ENCODE measurements around the gene AFG1L.

Gene AFG1L

GRCh38 chr6:108341372-108341771, 46.5 kb downstream of the AFG1L start:
- H3K36me3 ChIP-seq (ENCODE audit: insufficient read depth, low read length): no peaks in the 10 kb centered on the region
- H3K9me3 ChIP-seq (ENCODE audit: low read length): no peaks in the 10 kb centered on the region
- peaks cover 11% of the 10 kb centered on the region for H3K4me1 ChIP-seq (ENCODE audit: insufficient read depth, low read length)
- H2AFZ ChIP-seq (ENCODE audit: low read depth, low read length): no peak overlapping the region
- no peaks in the 10 kb centered on the region for H3K27me3 ChIP-seq (ENCODE audit: insufficient read depth, low read length)
- H3K4me3 ChIP-seq (ENCODE audit: low read length): no peak overlapping the region

- Histone ChIP-seq H3K27me3 (ENCODE audit: insufficient read depth, low read length) (no peaks in the 10 kb centered on the region), H3K4me1 (ENCODE audit: insufficient read depth, low read length) (peaks cover under 1% of the 10 kb centered on the region), H3K4me3 (ENCODE audit: low read length) (no peak overlapping the region), H2AFZ (ENCODE audit: low read depth, low read length) (no peak overlapping the region), H3K9me3 (ENCODE audit: low read length) (no peaks in the 10 kb centered on the region), H3K36me3 (ENCODE audit: insufficient read depth, low read length) (no peaks in the 10 kb centered on the region)
Observed at GRCh38 chr6:108343894-108344293, 49.0 kb downstream of the AFG1L start.

GRCh38 chr6:108348655-108349349, 53.9 kb downstream of the AFG1L start:
- Histone ChIP-seq H3K36me3 (ENCODE audit: insufficient read depth, low read length) (no peaks in the 10 kb centered on the region), H3K27me3 (ENCODE audit: insufficient read depth, low read length) (no peaks in the 10 kb centered on the region), H2AFZ (ENCODE audit: low read depth, low read length) (no peak overlapping the region), H3K4me1 (ENCODE audit: insufficient read depth, low read length) (no peaks in the 10 kb centered on the region), H3K9me3 (ENCODE audit: low read length) (no peaks in the 10 kb centered on the region), H3K4me3 (ENCODE audit: low read length) (no peak overlapping the region)

- Histone ChIP-seq H2AFZ (ENCODE audit: low read depth, low read length) (no peak overlapping the region), H3K27me3 (ENCODE audit: insufficient read depth, low read length) (no peaks in the 10 kb centered on the region), H3K4me1 (ENCODE audit: insufficient read depth, low read length) (no peaks in the 10 kb centered on the region), H3K36me3 (ENCODE audit: insufficient read depth, low read length) (no peaks in the 10 kb centered on the region), H3K9me3 (ENCODE audit: low read length) (no peaks in the 10 kb centered on the region), H3K4me3 (ENCODE audit: low read length) (no peak overlapping the region)
Observed at GRCh38 chr6:108350528-108350927, 55.7 kb downstream of the AFG1L start.

GRCh38 chr6:108353853-108354252, 59.0 kb downstream of the AFG1L start:
- Histone ChIP-seq H2AFZ (ENCODE audit: low read depth, low read length) (no peak overlapping the region), H3K4me3 (ENCODE audit: low read length) (no peak overlapping the region), H3K36me3 (ENCODE audit: insufficient read depth, low read length) (no peaks in the 10 kb centered on the region)

GRCh38 chr6:108355120-108355519, 60.3 kb downstream of the AFG1L start:
- Histone ChIP-seq H3K4me1 (ENCODE audit: insufficient read depth, low read length) (peaks cover 3% of the 10 kb centered on the region), H3K27me3 (ENCODE audit: insufficient read depth, low read length) (no peaks in the 10 kb centered on the region), H3K4me3 (ENCODE audit: low read length) (no peak overlapping the region), H3K36me3 (ENCODE audit: insufficient read depth, low read length) (no peaks in the 10 kb centered on the region), H2AFZ (ENCODE audit: low read depth, low read length) (no peak overlapping the region), H3K9me3 (ENCODE audit: low read length) (peaks cover 2% of the 10 kb centered on the region)

More at GRCh38 chr6:108353853-108354252, 59.0 kb downstream of the AFG1L start:
- Histone ChIP-seq H3K27me3 (ENCODE audit: insufficient read depth, low read length) (no peaks in the 10 kb centered on the region), H3K4me1 (ENCODE audit: insufficient read depth, low read length) (peaks cover 3% of the 10 kb centered on the region), H3K9me3 (ENCODE audit: low read length) (peaks cover 2% of the 10 kb centered on the region)

GRCh38 chr6:108355890-108356289, 61.0 kb downstream of the AFG1L start:
- Histone ChIP-seq H3K27me3 (ENCODE audit: insufficient read depth, low read length) (no peaks in the 10 kb centered on the region), H3K4me1 (ENCODE audit: insufficient read depth, low read length) (peaks cover 3% of the 10 kb centered on the region), H3K36me3 (ENCODE audit: insufficient read depth, low read length) (no peaks in the 10 kb centered on the region), H3K9me3 (ENCODE audit: low read length) (peaks cover 2% of the 10 kb centered on the region), H2AFZ (ENCODE audit: low read depth, low read length) (no peak overlapping the region), H3K4me3 (ENCODE audit: low read length) (no peak overlapping the region)

- Histone ChIP-seq H2AFZ (ENCODE audit: low read depth, low read length) (no peak overlapping the region), H3K27me3 (ENCODE audit: insufficient read depth, low read length) (no peaks in the 10 kb centered on the region), H3K4me1 (ENCODE audit: insufficient read depth, low read length) (peaks cover 27% of the 10 kb centered on the region), H3K36me3 (ENCODE audit: insufficient read depth, low read length) (no peaks in the 10 kb centered on the region), H3K9me3 (ENCODE audit: low read length) (peaks cover 2% of the 10 kb centered on the region), H3K4me3 (ENCODE audit: low read length) (no peak overlapping the region)
Observed at GRCh38 chr6:108359901-108360882, 65.3 kb downstream of the AFG1L start.

- H3K4me3 ChIP-seq (ENCODE audit: low read length): no peak overlapping the region
- H3K9me3 ChIP-seq (ENCODE audit: low read length): peaks cover 2% of the 10 kb centered on the region
- H2AFZ ChIP-seq (ENCODE audit: low read depth, low read length): no peak overlapping the region
- H3K4me1 ChIP-seq (ENCODE audit: insufficient read depth, low read length): peaks cover 34% of the 10 kb centered on the region
- no peaks in the 10 kb centered on the region for H3K36me3 ChIP-seq (ENCODE audit: insufficient read depth, low read length)
- H3K27me3 ChIP-seq (ENCODE audit: insufficient read depth, low read length): no peaks in the 10 kb centered on the region
Observed at GRCh38 chr6:108360919-108361311, 66.1 kb downstream of the AFG1L start.

GRCh38 chr6:108361312-108361932, 66.6 kb downstream of the AFG1L start:
- Histone ChIP-seq H2AFZ (ENCODE audit: low read depth, low read length) (no peak overlapping the region), H3K4me3 (ENCODE audit: low read length) (no peak overlapping the region), H3K9me3 (ENCODE audit: low read length) (peaks cover 2% of the 10 kb centered on the region), H3K27me3 (ENCODE audit: insufficient read depth, low read length) (no peaks in the 10 kb centered on the region), H3K4me1 (ENCODE audit: insufficient read depth, low read length) (peaks cover 39% of the 10 kb centered on the region), H3K36me3 (ENCODE audit: insufficient read depth, low read length) (no peaks in the 10 kb centered on the region)

GRCh38 chr6:108362455-108362854, 67.6 kb downstream of the AFG1L start:
- Histone ChIP-seq H3K27me3 (ENCODE audit: insufficient read depth, low read length) (no peaks in the 10 kb centered on the region), H3K9me3 (ENCODE audit: low read length) (peaks cover 2% of the 10 kb centered on the region), H3K4me3 (ENCODE audit: low read length) (no peak overlapping the region), H2AFZ (ENCODE audit: low read depth, low read length) (no peak overlapping the region), H3K36me3 (ENCODE audit: insufficient read depth, low read length) (no peaks in the 10 kb centered on the region), H3K4me1 (ENCODE audit: insufficient read depth, low read length) (peaks cover 43% of the 10 kb centered on the region)

GRCh38 chr6:108363113-108363512, 68.3 kb downstream of the AFG1L start:
- H3K4me3 ChIP-seq (ENCODE audit: low read length): no peak overlapping the region
- no peaks in the 10 kb centered on the region for H3K9me3 ChIP-seq (ENCODE audit: low read length)
- no peaks in the 10 kb centered on the region for H3K27me3 ChIP-seq (ENCODE audit: insufficient read depth, low read length)
- H2AFZ ChIP-seq (ENCODE audit: low read depth, low read length): no peak overlapping the region
- peaks cover 40% of the 10 kb centered on the region for H3K4me1 ChIP-seq (ENCODE audit: insufficient read depth, low read length)
- no peaks in the 10 kb centered on the region for H3K36me3 ChIP-seq (ENCODE audit: insufficient read depth, low read length)

GRCh38 chr6:108363889-108364313, 69.0 kb downstream of the AFG1L start:
- Histone ChIP-seq H3K4me3 (ENCODE audit: low read length) (peak overlapping the region; percentile 12), H3K27me3 (ENCODE audit: insufficient read depth, low read length) (no peaks in the 10 kb centered on the region)

More at GRCh38 chr6:108363889-108364313, 69.0 kb downstream of the AFG1L start:
- Histone ChIP-seq H2AFZ (ENCODE audit: low read depth, low read length) (peak overlapping the region; percentile 8), H3K4me1 (ENCODE audit: insufficient read depth, low read length) (peaks cover 40% of the 10 kb centered on the region), H3K9me3 (ENCODE audit: low read length) (no peaks in the 10 kb centered on the region), H3K36me3 (ENCODE audit: insufficient read depth, low read length) (no peaks in the 10 kb centered on the region)
